ENCODE data around the gene ELL2. TPM values are rescaled to one million over a fixed set of nuclear protein-coding genes. Genes with fewer than 3 reads are reported as not detected.

ELL2 gene
- polyA plus RNA-seq, 1 donor (not counting 4 experiments of a cell fraction or from before 2014, with no cell fraction given), result 100 TPM

GRCh38 chr5:95868136-95868535 lies 93.5 kb downstream of the ELL2 start:
- Histone ChIP-seq H3K9ac (ENCODE audit: control insufficient read depth, extremely low read depth, insufficient read depth, low read length) (no peak overlapping the region), H3K9me3 (ENCODE audit: control insufficient read depth, low read depth, low read length) (no peaks in the 10 kb centered on the region), H4K20me1 (ENCODE audit: control insufficient read depth, extremely low read depth, insufficient read depth, low read length) (no peaks in the 10 kb centered on the region), H3K36me3 (ENCODE audit: control insufficient read depth in 2 of 2, extremely low read depth in 1 of 2, insufficient read depth in 2 of 2, low read length in 2 of 2) (no peaks in the 10 kb centered on the region), H3K4me3 (ENCODE audit: control insufficient read depth in 2 of 3, extremely low read depth in 1 of 3, insufficient read depth in 2 of 3, low read depth in 1 of 3, low read length in 3 of 3) (no peak overlapping the region), H3K27me3 (ENCODE audit: control insufficient read depth, extremely low read depth, insufficient read depth, low read length) (no peaks in the 10 kb centered on the region), H3K9me1 (ENCODE audit: control insufficient read depth, extremely low read depth, insufficient read depth, low read length) (no peaks in the 10 kb centered on the region), H3K4me1 (ENCODE audit: control insufficient read depth, extremely low read depth, insufficient read depth, low read length) (peaks cover 19% of the 10 kb centered on the region), H3K4me2 (ENCODE audit: control insufficient read depth, extremely low read depth, insufficient read depth, low read depth, low read length) (no peak overlapping the region), H3K79me2 (ENCODE audit: control insufficient read depth, insufficient read depth, low read length) (no peaks in the 10 kb centered on the region), H2AFZ (ENCODE audit: control insufficient read depth, low read length) (no peak overlapping the region), H3K27ac (ENCODE audit: control insufficient read depth, insufficient read depth, low read length) (no peak overlapping the region)
- dilution Hi-C loops (cut with MboI; ENCODE audit: extremely low pct_ligation_motif_present, low sequenced_read_pairs), result no loop called here
- FAIRE-seq (no peak), DNase-seq (ENCODE audit: low read depth, low spot score) (no peak)
- no peak for TF ChIP-seq EZH2 (IDR thresholded peaks at IDR 0.05; ENCODE audit: low read length)
- TF ChIP-seq CTCF (optimal IDR thresholded peaks at IDR 0.05 in 1 of 3, IDR thresholded peaks at IDR 0.05 in 1 of 3, conservative IDR thresholded peaks at IDR 0.05 in 1 of 3; ENCODE audit: extremely low read depth in 1 of 3, insufficient read depth in 2 of 3, low read length in 3 of 3), result no peak

GRCh38 chr5:95866435-95867040 lies 95.1 kb downstream of the ELL2 start:
- no peak overlapping the region for H2AFZ ChIP-seq (ENCODE audit: control insufficient read depth, low read length)
- no peaks in the 10 kb centered on the region for H3K27me3 ChIP-seq (ENCODE audit: control insufficient read depth, extremely low read depth, insufficient read depth, low read length)
- no peak overlapping the region for H3K4me3 ChIP-seq (ENCODE audit: control insufficient read depth in 2 of 3, extremely low read depth in 1 of 3, insufficient read depth in 2 of 3, low read depth in 1 of 3, low read length in 3 of 3)
- H4K20me1 ChIP-seq (ENCODE audit: control insufficient read depth, extremely low read depth, insufficient read depth, low read length), result no peaks in the 10 kb centered on the region
- no peak overlapping the region for H3K27ac ChIP-seq (ENCODE audit: control insufficient read depth, insufficient read depth, low read length)
- no peaks in the 10 kb centered on the region for H3K36me3 ChIP-seq (ENCODE audit: control insufficient read depth in 2 of 2, extremely low read depth in 1 of 2, insufficient read depth in 2 of 2, low read length in 2 of 2)
- dilution Hi-C loops (cut with MboI; ENCODE audit: extremely low pct_ligation_motif_present, low sequenced_read_pairs), result no loop called here
- H3K4me2 ChIP-seq (ENCODE audit: control insufficient read depth, extremely low read depth, insufficient read depth, low read depth, low read length), result no peak overlapping the region
- FAIRE-seq, result no peak
- peaks cover 34% of the 10 kb centered on the region for H3K4me1 ChIP-seq (ENCODE audit: control insufficient read depth, extremely low read depth, insufficient read depth, low read length)
- H3K9me3 ChIP-seq (ENCODE audit: control insufficient read depth, low read depth, low read length), result no peaks in the 10 kb centered on the region
- no peak overlapping the region for H3K9ac ChIP-seq (ENCODE audit: control insufficient read depth, extremely low read depth, insufficient read depth, low read length)
- DNase-seq (ENCODE audit: low read depth, low spot score), result no peak
- H3K79me2 ChIP-seq (ENCODE audit: control insufficient read depth, insufficient read depth, low read length), result no peaks in the 10 kb centered on the region
- H3K9me1 ChIP-seq (ENCODE audit: control insufficient read depth, extremely low read depth, insufficient read depth, low read length), result no peaks in the 10 kb centered on the region
- no peak for TF ChIP-seq CTCF (optimal IDR thresholded peaks at IDR 0.05 in 1 of 3, IDR thresholded peaks at IDR 0.05 in 1 of 3, conservative IDR thresholded peaks at IDR 0.05 in 1 of 3; ENCODE audit: extremely low read depth in 1 of 3, insufficient read depth in 2 of 3, low read length in 3 of 3)
- TF ChIP-seq EZH2 (IDR thresholded peaks at IDR 0.05; ENCODE audit: low read length), result no peak
